ENCODE results near the gene TMEM255B.

Gene TMEM255B

DNA sequence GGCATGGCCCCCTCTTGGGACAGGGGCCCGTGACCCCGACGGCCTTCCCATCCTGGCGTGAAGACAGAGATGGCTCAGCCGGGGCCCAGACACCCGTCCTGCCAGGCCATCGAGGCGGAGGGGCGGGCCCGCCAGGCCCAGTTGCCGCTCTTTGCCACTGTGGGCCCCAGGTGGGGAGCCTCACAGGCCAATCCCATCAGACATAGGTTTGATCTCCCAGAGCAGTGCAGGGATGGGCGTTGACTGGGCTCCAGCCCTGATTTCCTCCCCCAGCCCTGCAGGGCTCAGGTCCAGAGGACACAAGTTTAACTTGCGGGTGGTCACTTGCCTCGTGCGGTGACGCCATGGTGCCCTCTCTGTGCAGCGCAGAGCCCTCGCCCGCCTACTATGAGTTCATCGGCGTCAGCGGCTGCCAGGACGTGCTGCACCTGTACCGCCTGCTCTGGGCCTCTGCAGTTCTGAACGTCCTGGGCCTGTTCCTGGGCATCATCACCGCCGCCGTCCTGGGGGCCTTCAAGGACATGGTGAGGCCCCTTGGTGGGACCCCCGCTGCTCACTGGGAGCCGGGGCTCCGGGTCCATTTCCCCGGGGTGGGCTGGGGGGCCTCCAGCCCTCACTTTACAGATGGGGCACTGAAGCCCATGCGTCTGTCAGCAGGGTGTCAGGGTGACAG, 42.4 kb downstream of the TMEM255B start:
- no peak for DNase-seq (ENCODE audit: extremely low read depth in 1 of 2, low read depth in 1 of 2)

DNA sequence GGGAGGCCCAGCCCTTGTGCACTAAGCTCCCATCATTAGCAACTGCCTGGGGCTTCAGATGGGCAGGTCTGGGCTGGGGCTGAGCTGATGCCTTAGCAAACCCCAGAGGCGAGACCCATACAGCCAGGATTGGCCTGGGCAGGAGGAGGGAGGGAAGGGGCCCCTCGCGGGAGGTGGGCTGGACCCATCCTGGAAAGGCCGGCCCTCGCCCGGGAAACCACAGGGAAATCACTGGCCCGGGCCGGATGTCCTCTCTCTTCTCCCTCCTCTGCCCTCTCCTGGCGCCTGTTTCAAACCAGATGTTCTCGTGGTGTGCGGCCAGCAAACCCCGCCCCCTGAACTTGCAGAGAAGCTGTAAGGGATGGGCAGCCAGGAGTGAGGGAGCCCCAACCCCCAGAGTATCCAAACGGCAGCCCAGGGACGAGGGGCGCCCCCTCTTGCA, 43.1 kb downstream of the TMEM255B start:
- no peak for DNase-seq (ENCODE audit: extremely low read depth in 1 of 2, low read depth in 1 of 2)

DNA sequence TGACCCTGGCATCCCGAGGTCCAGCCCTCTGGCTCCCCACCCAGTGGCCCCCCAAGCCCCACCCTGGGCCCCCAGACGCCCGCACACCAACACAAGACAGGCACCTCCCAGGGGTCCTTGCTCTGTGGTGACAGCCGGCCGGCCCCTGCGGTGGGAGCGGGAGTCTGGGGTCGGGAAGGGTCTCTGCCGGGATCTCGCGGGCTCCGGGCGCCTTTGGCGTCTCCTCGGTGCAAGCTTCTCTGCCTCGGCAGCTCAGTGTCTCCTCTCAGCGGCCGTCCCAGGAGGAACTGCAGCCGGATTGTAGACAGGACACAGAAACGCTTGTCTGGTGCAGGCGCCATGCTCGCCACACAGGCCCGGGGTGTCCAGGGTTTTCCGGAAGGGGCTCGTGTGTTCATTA, 43.7 kb downstream of the TMEM255B start:
- DNase-seq (ENCODE audit: extremely low read depth in 1 of 2, low read depth in 1 of 2), result no peak

DNA sequence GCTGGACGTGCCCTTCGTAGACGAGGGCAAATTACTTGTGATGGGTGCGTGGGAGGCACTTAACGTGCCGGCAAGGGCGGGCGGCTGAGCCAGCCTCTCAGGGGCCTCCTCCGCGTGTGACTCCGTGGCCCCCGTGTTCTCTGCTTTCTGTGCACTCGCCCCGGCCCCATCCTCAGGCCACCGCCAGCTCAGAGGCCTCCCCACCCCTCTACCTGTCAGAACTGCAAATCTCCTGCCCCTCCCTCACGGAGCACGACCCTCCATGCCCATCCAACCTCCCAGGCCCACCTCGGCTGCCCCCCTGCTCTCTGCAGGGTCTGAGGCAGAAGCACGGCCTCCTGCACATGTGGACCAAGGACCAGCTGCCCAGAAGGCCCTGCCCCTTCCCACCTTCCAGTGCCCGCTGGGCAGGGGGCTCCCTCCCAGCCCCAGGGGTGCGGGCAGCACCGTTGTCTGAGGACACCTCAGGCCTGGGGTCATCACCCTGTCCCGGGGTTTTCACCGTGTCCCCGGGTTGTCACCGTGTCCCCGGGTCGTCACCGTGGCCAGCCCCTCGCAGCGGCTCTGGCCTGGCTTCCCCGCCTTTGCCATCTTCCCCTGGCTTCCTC, 44.5 kb downstream of the TMEM255B start:
- no peak for DNase-seq (ENCODE audit: extremely low read depth in 1 of 2, low read depth in 1 of 2)

- no peak for DNase-seq (ENCODE audit: extremely low read depth in 1 of 2, low read depth in 1 of 2)
Measured at GRCh38 chr13:113804017-113804702, 45.1 kb downstream of the TMEM255B start.

- DNase-seq (ENCODE audit: extremely low read depth in 1 of 2, low read depth in 1 of 2), result no peak
Measured at GRCh38 chr13:113804703-113805430, 45.8 kb downstream of the TMEM255B start.

DNA sequence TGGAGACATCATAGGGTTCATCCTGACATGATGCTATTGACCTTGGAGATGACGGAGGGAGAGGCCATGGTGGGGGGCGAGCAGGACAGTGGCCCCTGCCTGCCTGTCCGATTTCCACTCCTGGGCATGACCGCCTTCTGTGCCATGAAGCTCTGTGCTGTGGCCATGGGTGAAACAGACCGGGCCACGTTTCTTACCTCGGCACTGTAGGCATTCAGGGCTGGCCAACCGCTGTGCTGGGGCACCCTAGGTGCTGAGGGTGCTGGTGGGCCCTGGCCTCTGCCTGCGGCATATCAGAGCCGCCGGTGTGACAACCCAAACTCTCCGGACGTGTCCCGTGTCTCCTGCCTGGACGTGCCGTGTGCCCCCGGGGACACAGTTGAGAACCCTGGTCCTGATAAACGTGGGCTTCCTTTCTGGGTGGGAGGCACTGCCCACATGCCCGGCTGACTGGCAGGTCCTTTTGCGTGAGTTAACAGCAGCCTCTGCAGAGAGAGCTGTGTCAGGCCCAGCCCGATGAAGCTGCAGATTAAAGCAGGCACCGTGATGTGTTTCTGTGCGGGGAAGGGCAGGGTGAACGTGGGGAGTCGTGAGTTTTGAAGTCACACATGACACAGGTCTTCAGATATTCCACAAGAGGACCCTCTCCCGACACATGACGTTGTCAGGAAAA, 46.5 kb downstream of the TMEM255B start:
- no peak for DNase-seq (ENCODE audit: extremely low read depth in 1 of 2, low read depth in 1 of 2)

- DNase-seq (ENCODE audit: extremely low read depth in 1 of 2, low read depth in 1 of 2), result no peak
Measured at GRCh38 chr13:113806104-113806471, 47.1 kb downstream of the TMEM255B start.

DNA sequence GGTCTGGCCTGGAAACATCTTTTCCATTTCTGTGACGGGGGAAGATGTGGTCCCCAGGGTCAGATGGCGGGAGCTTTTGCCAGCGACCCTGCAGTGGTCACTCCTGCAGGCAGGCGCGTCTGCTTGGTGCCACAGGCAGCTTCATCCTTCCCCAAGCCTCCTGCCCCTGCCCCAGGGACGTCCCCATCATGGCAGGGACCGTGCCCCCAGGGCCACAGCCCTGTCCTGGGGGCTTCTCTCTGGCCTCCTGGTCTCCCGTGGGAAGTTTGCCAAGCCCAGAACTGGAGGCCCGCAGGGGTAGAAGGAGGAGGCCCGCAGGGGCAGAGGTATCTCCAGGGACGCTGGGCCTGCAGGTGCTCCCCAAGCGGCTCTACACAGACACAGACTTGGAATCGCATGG, 47.5 kb downstream of the TMEM255B start:
- no peak for DNase-seq (ENCODE audit: extremely low read depth in 1 of 2, low read depth in 1 of 2)

DNA sequence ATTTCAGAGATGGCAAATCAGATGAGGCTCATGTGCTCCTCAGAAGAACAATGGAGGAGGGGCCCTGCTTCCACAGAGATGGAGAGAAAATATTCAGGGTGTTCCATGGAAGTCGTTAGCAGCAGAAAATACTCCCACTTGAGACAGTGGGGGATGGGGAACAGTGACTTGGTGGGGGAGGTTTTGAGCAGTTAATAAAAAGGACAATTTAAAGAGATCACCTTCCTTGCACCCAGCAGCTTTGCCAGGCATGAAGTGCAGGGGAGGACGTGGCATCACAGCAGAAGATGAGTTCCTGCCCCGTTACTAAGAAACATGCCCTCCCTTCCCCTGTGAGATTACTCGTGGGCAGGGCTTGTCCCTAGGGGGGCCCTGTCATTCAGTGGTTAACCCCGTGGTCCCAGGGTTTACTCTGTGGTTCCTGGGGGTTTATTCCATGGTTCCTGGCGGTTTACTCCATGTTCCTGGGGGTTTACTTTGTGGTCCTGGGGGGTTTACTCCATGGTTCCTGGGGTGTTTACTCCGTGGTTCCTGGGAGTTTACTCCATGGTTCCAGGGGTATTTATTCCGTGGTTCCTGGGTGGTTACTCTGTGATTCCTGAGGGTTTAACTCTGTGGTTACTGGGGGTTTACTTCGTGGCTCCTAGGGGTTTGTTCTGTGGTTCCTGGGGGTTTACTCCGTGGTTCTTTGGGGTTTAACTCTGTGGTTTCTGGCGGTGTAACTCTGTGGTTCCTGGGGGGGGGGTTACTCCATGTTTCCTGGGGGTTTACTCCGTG, 49.2 kb downstream of the TMEM255B start:
- no peak for DNase-seq (ENCODE audit: extremely low read depth in 1 of 2, low read depth in 1 of 2)

DNA sequence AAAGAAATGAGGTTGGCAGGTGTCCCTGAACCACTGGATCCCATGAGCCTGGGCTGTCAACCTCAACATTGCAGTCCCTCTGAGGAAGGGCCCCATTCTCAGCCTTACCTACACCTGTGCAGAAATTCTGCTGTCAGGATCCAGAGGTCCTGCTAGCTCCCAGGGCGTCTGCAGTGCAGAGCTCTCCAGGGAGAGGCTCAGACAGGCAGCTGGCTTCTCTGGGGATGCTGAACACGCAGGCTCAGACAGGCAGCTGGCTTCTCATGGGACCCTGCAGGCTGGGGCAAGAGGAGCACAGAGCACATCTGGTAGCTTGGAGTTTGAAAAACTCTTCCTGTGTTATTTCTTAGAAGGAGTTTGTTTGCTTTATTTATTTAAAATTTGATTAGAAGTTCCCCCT, 50.9 kb downstream of the TMEM255B start:
- no peak for DNase-seq (ENCODE audit: extremely low read depth in 1 of 2, low read depth in 1 of 2)

- no peak for DNase-seq (ENCODE audit: extremely low read depth in 1 of 2, low read depth in 1 of 2)
Measured at GRCh38 chr13:113810640-113811039, 51.6 kb downstream of the TMEM255B start.

GRCh38 chr13:113811081-113811928, 52.3 kb downstream of the TMEM255B start:
- DNase-seq (ENCODE audit: extremely low read depth in 1 of 2, low read depth in 1 of 2), result no peak

DNA sequence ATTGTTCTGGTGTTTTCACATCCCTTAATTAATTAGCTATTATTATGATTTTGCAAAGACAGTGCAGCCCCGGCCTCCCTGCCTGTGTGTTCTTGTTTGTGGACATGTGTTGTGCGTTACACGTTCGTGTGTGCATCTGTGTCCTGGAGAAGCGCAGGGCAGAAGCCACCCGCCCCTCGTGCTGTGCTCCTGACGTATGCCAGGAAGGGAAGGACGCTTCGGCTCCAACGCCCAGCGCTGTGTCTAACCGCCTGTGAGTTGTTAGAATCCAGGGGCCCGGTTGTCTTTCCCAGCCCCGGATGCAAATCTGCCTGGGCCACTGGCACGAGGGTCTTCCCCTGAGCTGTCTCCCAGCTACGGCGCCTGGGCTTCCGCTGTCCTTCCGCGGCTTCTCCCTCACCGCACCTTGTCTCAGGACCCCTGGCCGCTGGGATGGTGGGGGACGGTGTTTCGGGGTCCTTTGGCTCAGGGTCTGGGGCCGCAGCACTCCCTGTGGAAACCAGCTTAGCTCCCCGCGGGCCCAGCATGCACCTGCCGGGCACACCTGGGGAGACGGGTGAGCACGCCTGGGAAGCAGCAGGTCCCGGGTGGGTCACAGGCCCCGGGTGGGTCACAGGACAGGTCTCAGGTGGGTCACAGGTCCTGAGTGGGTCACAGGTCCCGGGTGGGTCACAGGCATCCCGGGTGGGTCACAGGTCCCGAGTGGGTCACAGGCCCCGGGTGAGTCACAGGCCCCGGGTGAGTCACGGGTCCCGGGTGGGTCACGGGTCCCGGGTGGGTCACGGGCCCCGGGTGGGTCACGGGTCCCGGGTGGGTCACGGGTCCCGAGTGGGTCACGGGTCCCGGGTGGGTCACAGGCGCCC, 53.4 kb downstream of the TMEM255B start:
- DNase-seq (ENCODE audit: extremely low read depth in 1 of 2, low read depth in 1 of 2), result no peak

- DNase-seq (ENCODE audit: extremely low read depth in 1 of 2, low read depth in 1 of 2), result no peak
Measured at GRCh38 chr13:113813070-113813748, 54.2 kb downstream of the TMEM255B start.

DNA sequence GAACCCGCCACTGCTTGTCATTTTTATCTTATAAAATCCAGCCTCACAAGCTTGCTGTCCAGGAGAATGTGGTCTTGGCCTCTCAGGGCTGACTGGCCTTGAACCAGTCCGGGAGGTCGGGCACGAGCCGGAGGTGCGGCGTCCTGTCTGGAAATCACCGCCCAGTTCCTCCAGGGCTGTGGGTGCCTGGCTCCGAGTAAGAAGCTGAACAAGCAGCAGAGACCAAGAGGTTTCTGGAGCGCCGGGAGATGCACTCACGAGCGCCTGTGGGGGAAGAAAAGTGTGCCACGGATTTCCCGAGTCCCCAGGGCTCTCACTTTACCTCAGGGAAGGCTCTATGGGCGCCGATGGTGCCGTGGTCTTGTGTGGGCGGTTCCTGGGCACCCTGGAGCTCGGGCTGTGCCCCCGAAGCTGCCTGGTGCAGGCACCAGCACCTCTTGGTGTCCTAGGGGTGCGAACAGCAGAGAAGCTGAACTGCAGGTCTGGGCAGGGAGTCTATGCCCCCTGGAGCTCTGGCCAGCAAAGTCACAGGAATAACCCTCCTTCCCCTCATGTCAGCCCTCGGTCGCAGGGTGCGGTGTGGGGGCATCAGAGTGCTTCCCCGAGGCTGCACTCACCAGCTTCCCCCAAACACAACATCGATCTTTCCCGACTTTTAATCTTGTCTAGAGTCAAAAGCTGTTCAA, 54.9 kb downstream of the TMEM255B start:
- DNase-seq (ENCODE audit: extremely low read depth in 1 of 2, low read depth in 1 of 2), result no peak

DNA sequence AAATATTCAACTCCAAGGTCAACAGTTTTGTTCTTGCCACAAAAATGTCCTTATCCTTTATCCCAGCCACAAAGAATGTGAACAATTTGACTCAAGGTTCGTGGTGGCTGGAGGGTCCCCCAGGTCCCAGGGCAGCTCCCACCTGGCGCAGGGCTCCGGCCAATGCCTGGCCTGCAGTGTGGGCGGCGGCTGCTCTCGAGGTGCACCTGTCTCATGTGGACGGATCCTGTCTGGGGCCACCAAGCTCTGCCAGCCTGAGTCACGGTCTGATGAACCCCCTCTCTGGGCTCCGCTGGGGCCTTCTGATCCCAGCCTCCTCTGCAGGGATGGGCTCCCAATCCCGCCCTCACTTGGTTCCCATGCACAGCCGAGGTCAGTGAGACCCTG, 55.4 kb downstream of the TMEM255B start:
- DNase-seq (ENCODE audit: extremely low read depth in 1 of 2, low read depth in 1 of 2), result no peak
